ENCODE data around the gene ALPL. TPM values are rescaled to one million over a fixed set of nuclear protein-coding genes. Genes with fewer than 3 reads are reported as not detected.

Gene ALPL
- polyA plus RNA-seq, 3 donors, result not detected

GRCh38 chr1:21597753-21598152, 88.5 kb downstream of the ALPL start:
- Histone ChIP-seq H3K4me3 (replicated peaks in 1 of 3; ENCODE audit: low read depth in 2 of 3, low read length in 3 of 3) (no peak overlapping the region), H3K4me2 (replicated peaks; ENCODE audit: extremely low read depth, low read length, poor library complexity, severe bottlenecking) (no peak overlapping the region), H3K27me3 (ENCODE audit: control insufficient read depth in 2 of 2, insufficient read depth in 2 of 2, low read length in 2 of 2) (no peaks in the 10 kb centered on the region), H3K9me3 (replicated peaks in 1 of 2; ENCODE audit: control insufficient read depth in 1 of 2, insufficient read depth in 1 of 2, low read length in 2 of 2) (no peaks in the 10 kb centered on the region), H3K4me1 (ENCODE audit: control insufficient read depth in 1 of 2, insufficient read depth in 2 of 2, low read length in 2 of 2) (no peaks in the 10 kb centered on the region), H3K9ac (ENCODE audit: insufficient read depth, low read length, poor library complexity, severe bottlenecking) (no peak overlapping the region), H3K79me2 (ENCODE audit: insufficient read depth, low read length) (no peaks in the 10 kb centered on the region), H3K27ac (ENCODE audit: low read depth in 1 of 2, low read length in 2 of 2) (no peak overlapping the region), H4K20me1 (ENCODE audit: insufficient read depth, low read length) (no peaks in the 10 kb centered on the region), H2AFZ (ENCODE audit: insufficient read depth, low read depth, low read length, poor library complexity, severe bottlenecking) (no peak overlapping the region), H3K36me3 (replicated peaks in 1 of 2; ENCODE audit: control insufficient read depth in 1 of 2, insufficient read depth in 2 of 2, low read length in 2 of 2) (no peaks in the 10 kb centered on the region)
- H3K36me3 Mint-ChIP-seq, result no peaks in the 10 kb centered on the region
- no peak overlapping the region for H3K4me3 Mint-ChIP-seq
- 93% methylated on average over 8 of the region's 19 CpGs for WGBS (ENCODE audit: insufficient coverage)
- no peak for TF ChIP-seq CTCF (IDR thresholded peaks at IDR 0.05)
- H3K9me3 Mint-ChIP-seq, result no peaks in the 10 kb centered on the region
- no peak overlapping the region for H3K27ac Mint-ChIP-seq
- H3K27me3 Mint-ChIP-seq (ENCODE audit: low read depth in 3 of 3), result peaks cover 0 to 10% (median under 1%) of the 10 kb centered on the region in 3 donors
- intact Hi-C loops (cut with micrococcal nuclease), result no loop called here
- H3K4me1 Mint-ChIP-seq, result no peaks in the 10 kb centered on the region
- no peak for DNase-seq

GRCh38 chr1:21598417-21598816, 89.2 kb downstream of the ALPL start:
- Histone ChIP-seq H3K9me3 (replicated peaks in 1 of 2; ENCODE audit: control insufficient read depth in 1 of 2, insufficient read depth in 1 of 2, low read length in 2 of 2) (no peaks in the 10 kb centered on the region), H4K20me1 (ENCODE audit: insufficient read depth, low read length) (no peaks in the 10 kb centered on the region), H3K27me3 (ENCODE audit: control insufficient read depth in 2 of 2, insufficient read depth in 2 of 2, low read length in 2 of 2) (no peaks in the 10 kb centered on the region), H3K9ac (ENCODE audit: insufficient read depth, low read length, poor library complexity, severe bottlenecking) (no peak overlapping the region), H2AFZ (ENCODE audit: insufficient read depth, low read depth, low read length, poor library complexity, severe bottlenecking) (no peak overlapping the region), H3K4me1 (ENCODE audit: control insufficient read depth in 1 of 2, insufficient read depth in 2 of 2, low read length in 2 of 2) (no peaks in the 10 kb centered on the region), H3K79me2 (ENCODE audit: insufficient read depth, low read length) (no peaks in the 10 kb centered on the region), H3K4me3 (replicated peaks in 1 of 3; ENCODE audit: low read depth in 2 of 3, low read length in 3 of 3) (no peak overlapping the region), H3K4me2 (replicated peaks; ENCODE audit: extremely low read depth, low read length, poor library complexity, severe bottlenecking) (no peak overlapping the region), H3K27ac (ENCODE audit: low read depth in 1 of 2, low read length in 2 of 2) (no peak overlapping the region), H3K36me3 (replicated peaks in 1 of 2; ENCODE audit: control insufficient read depth in 1 of 2, insufficient read depth in 2 of 2, low read length in 2 of 2) (no peaks in the 10 kb centered on the region)
- Mint-ChIP-seq H3K9me3 (no peaks in the 10 kb centered on the region), H3K4me3 (no peak overlapping the region), H3K27me3 (ENCODE audit: low read depth in 3 of 3) (peaks cover 0 to 10% (median 0%) of the 10 kb centered on the region in 3 donors), H3K4me1 (no peaks in the 10 kb centered on the region), H3K27ac (no peak overlapping the region), H3K36me3 (no peaks in the 10 kb centered on the region)
- DNase-seq, result no peak
- no peak for TF ChIP-seq CTCF (IDR thresholded peaks at IDR 0.05)
- intact Hi-C loops (cut with micrococcal nuclease), result no loop called here
- 66% methylated on average over 5 of the region's 7 CpGs for WGBS (ENCODE audit: insufficient coverage)
